Keratinocyte (primary cell): Measurements from ENCODE around the gene PRSS48. TPM values are rescaled to one million over a fixed set of nuclear protein-coding genes. Genes with fewer than 3 reads are reported as not detected.
A peak's percentile ranks its signal among the peaks of the same experiment; 100 is the strongest.

Experiments
- DNase-seq: peaks from one replicate; pipeline ENCODE4 v3.0.0-alpha.2; 2011; ENCODE audit warnings: low read depth, missing footprints, low spot score
- FAIRE-seq: peaks from 2 replicates; lab custom pipeline; 2011; peaks lifted over from hg19 to GRCh38; lab: Jason Lieb, UNC
- H2AFZ ChIP-seq: 2 replicates; pipeline ENCODE4 v1.6.0; 2012; ENCODE audit warnings: low read length, control low read depth, inconsistent platforms; ENCODE audit not compliant: control insufficient read depth
- H3K27ac ChIP-seq: 2 replicates; pipeline ENCODE4 v1.5.1; 2011; ENCODE audit warnings: low read length; ENCODE audit not compliant: control insufficient read depth, insufficient read depth
- H3K27me3 ChIP-seq: 3 replicates; pipeline ENCODE4 v1.6.0; 2011; ENCODE audit warnings: low read length; ENCODE audit not compliant: control insufficient read depth, insufficient read depth; ENCODE audit errors: extremely low read depth
- H3K36me3 ChIP-seq, 2 experiments: 2 replicates in 1 of 2; 3 replicates in 1 of 2; pipeline ENCODE4 v1.5.1; 2011; ENCODE audit warnings: low read length in 2 of 2, mild to moderate bottlenecking in 1 of 2; ENCODE audit not compliant: control insufficient read depth in 2 of 2, insufficient read depth in 2 of 2; ENCODE audit errors: extremely low read depth in 1 of 2
- H3K4me1 ChIP-seq: 3 replicates; pipeline ENCODE4 v1.5.1; 2011; ENCODE audit warnings: low read length; ENCODE audit not compliant: control insufficient read depth, insufficient read depth; ENCODE audit errors: extremely low read depth
- H3K4me2 ChIP-seq: 3 replicates; pipeline ENCODE4 v1.6.0; 2011; ENCODE audit warnings: low read depth, low read length; ENCODE audit not compliant: control insufficient read depth, insufficient read depth; ENCODE audit errors: extremely low read depth
- H3K4me3 ChIP-seq, 3 experiments: fragments of 200-600 bp in 1 of 3; sonication (generic) in 1 of 3; 2 replicates in 2 of 3; 3 replicates in 1 of 3; pipeline ENCODE4 v1.5.1; 2011 to 2016; ENCODE audit warnings: low read length in 3 of 3, mild to moderate bottlenecking in 3 of 3, control low read depth in 2 of 3, inconsistent platforms in 1 of 3, low read depth in 1 of 3, mixed read lengths in 1 of 3, mixed run types in 1 of 3, moderate library complexity in 1 of 3; ENCODE audit not compliant: control insufficient read depth in 2 of 3, insufficient read depth in 2 of 3; ENCODE audit errors: extremely low read depth in 1 of 3
- H3K79me2 ChIP-seq: 2 replicates; pipeline ENCODE4 v1.6.0; 2012; ENCODE audit warnings: low read length; ENCODE audit not compliant: control insufficient read depth, insufficient read depth
- H3K9ac ChIP-seq: 3 replicates; pipeline ENCODE4 v1.6.0; 2011; ENCODE audit warnings: low read length; ENCODE audit not compliant: control insufficient read depth, insufficient read depth; ENCODE audit errors: extremely low read depth
- H3K9me1 ChIP-seq: 3 replicates; pipeline ENCODE4 v1.6.0; 2011; ENCODE audit warnings: low read length; ENCODE audit not compliant: control insufficient read depth, insufficient read depth; ENCODE audit errors: extremely low read depth
- H3K9me3 ChIP-seq: 2 replicates; pipeline ENCODE4 v1.5.1; 2012; ENCODE audit warnings: low read depth, low read length; ENCODE audit not compliant: control insufficient read depth
- H4K20me1 ChIP-seq: 3 replicates; pipeline ENCODE4 v1.6.0; 2011; ENCODE audit warnings: low read length; ENCODE audit not compliant: control insufficient read depth, insufficient read depth; ENCODE audit errors: extremely low read depth
- EZH2 ChIP-seq: IDR thresholded peaks from one replicate; pipeline ENCODE4 v1.6.1; 2012; ENCODE audit warnings: inconsistent platforms, mild to moderate bottlenecking, low read length, moderate library complexity
- dilution Hi-C: fragments of 300-500 bp; cut with MboI; formaldehyde crosslinking; loops from one replicate; pipeline ENCODE4 v1.7.0; 2020; ENCODE audit warnings: low sequenced_read_pairs; ENCODE audit not compliant: extremely low pct_ligation_motif_present
- polyA plus RNA-seq, 5 experiments: library from polyadenylated mRNA; depleted of rRNA in 3 of 5; stranded (reverse) in 3 of 5; stranded (forward) in 1 of 5; unstranded in 1 of 5; fragments of >200 nt; gene quantifications; 1 replicate in 1 of 5; 2 replicates in 3 of 5; 3 replicates in 1 of 5; pipeline versions ENCODE4 v1.2.1 to v1.2.3, GENCODE V29; 2011 to 2012; ENCODE audit warnings: missing spikeins in 2 of 5, low read depth in 1 of 5, low replicate concordance in 1 of 5
- TF ChIP-seq, protein P1 (sequence below), 3 experiments: IDR thresholded peaks in 1 of 3; conservative IDR thresholded peaks in 1 of 3; optimal IDR thresholded peaks in 1 of 3; 2 replicates in 2 of 3; 3 replicates in 1 of 3; pipeline versions ENCODE3 to v1.5.1; 2011; ENCODE audit warnings: low read length in 3 of 3, mild to moderate bottlenecking in 3 of 3, moderate library complexity in 2 of 3, control low read depth in 1 of 3, inconsistent platforms in 1 of 3; ENCODE audit not compliant: insufficient read depth in 2 of 3; ENCODE audit errors: extremely low read depth in 1 of 3

The PRSS48 gene
- polyA plus RNA-seq, 1 donor (not counting 4 experiments of a cell fraction or from before 2014, with no cell fraction given): not detected

DNA sequence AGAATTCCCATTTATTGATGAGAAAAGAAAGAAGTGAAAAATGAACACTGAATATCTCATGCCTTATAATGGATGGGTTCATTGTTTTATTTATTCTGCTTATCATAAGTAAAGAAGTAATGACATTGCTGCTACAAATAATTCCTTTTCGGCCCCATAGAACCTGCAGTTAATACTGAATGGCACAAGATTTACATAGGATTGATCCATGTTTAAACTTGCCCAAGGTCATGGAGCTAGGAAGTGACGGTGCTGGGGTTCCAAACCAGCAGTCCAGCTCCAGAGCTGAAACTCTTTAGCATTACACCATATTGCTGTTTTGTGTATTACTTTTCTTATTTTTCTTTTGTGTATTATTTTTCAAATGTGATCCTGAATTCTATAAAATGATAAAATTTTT, 30.2 kb upstream of the PRSS48 start:
- peaks cover 6% of the 10 kb centered on the region for H3K4me1 ChIP-seq
- no peak overlapping the region for H2AFZ ChIP-seq
- no peak overlapping the region for H3K4me3 ChIP-seq
- DNase-seq: no peak
- dilution Hi-C loops: no loop called here
- peaks cover 5% of the 10 kb centered on the region for H3K79me2 ChIP-seq
- H4K20me1 ChIP-seq: no peaks in the 10 kb centered on the region
- no peak for TF ChIP-seq EZH2
- TF ChIP-seq, protein P1, sequence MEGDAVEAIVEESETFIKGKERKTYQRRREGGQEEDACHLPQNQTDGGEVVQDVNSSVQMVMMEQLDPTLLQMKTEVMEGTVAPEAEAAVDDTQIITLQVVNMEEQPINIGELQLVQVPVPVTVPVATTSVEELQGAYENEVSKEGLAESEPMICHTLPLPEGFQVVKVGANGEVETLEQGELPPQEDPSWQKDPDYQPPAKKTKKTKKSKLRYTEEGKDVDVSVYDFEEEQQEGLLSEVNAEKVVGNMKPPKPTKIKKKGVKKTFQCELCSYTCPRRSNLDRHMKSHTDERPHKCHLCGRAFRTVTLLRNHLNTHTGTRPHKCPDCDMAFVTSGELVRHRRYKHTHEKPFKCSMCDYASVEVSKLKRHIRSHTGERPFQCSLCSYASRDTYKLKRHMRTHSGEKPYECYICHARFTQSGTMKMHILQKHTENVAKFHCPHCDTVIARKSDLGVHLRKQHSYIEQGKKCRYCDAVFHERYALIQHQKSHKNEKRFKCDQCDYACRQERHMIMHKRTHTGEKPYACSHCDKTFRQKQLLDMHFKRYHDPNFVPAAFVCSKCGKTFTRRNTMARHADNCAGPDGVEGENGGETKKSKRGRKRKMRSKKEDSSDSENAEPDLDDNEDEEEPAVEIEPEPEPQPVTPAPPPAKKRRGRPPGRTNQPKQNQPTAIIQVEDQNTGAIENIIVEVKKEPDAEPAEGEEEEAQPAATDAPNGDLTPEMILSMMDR (optimal IDR thresholded peaks at IDR 0.05 in 1 of 3, IDR thresholded peaks at IDR 0.05 in 1 of 3, conservative IDR thresholded peaks at IDR 0.05 in 1 of 3; ENCODE audit: extremely low read depth in 1 of 3, insufficient read depth in 2 of 3, low read length in 3 of 3): no peak
- no peaks in the 10 kb centered on the region for H3K9me3 ChIP-seq
- H3K9me1 ChIP-seq: no peaks in the 10 kb centered on the region
- no peaks in the 10 kb centered on the region for H3K27me3 ChIP-seq
- no peak overlapping the region for H3K27ac ChIP-seq
- H3K9ac ChIP-seq: no peak overlapping the region
- H3K4me2 ChIP-seq: peak overlapping the region; percentile 11
- no peaks in the 10 kb centered on the region for H3K36me3 ChIP-seq
- no peak for FAIRE-seq

DNA sequence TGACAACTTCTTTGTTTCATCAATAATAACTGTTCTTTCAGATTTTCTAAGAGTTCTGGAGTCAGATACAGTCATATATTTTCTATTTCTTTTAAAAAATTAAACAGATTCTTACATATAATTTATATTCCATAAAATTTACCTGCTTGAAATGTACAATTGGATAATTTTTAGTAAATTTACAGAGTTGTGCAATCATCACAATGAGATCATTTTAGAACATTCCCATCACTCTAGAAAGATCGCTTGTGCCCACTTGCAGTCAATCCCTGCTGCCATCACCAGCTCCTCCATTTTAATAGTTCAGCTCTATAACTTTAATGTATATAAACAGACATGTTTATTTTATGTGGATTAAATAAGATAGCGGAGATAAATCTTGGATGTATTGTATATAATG, 29.6 kb upstream of the PRSS48 start:
- DNase-seq: no peak
- dilution Hi-C loops: no loop called here
- FAIRE-seq: no peak
- no peak overlapping the region for H3K4me2 ChIP-seq
- no peaks in the 10 kb centered on the region for H3K27me3 ChIP-seq
- no peaks in the 10 kb centered on the region for H4K20me1 ChIP-seq
- H3K79me2 ChIP-seq: peaks cover 7% of the 10 kb centered on the region
- H3K9me3 ChIP-seq: no peaks in the 10 kb centered on the region
- H3K4me1 ChIP-seq: peaks cover 6% of the 10 kb centered on the region
- H3K4me3 ChIP-seq: no peak overlapping the region
- no peak overlapping the region for H2AFZ ChIP-seq
- H3K9ac ChIP-seq: no peak overlapping the region
- no peaks in the 10 kb centered on the region for H3K9me1 ChIP-seq
- no peaks in the 10 kb centered on the region for H3K36me3 ChIP-seq
- TF ChIP-seq EZH2: no peak
- TF ChIP-seq, protein P1 (optimal IDR thresholded peaks at IDR 0.05 in 1 of 3, IDR thresholded peaks at IDR 0.05 in 1 of 3, conservative IDR thresholded peaks at IDR 0.05 in 1 of 3; ENCODE audit: extremely low read depth in 1 of 3, insufficient read depth in 2 of 3, low read length in 3 of 3): no peak
- no peak overlapping the region for H3K27ac ChIP-seq
